Measurements from ENCODE around the gene FMN1.

DNA sequence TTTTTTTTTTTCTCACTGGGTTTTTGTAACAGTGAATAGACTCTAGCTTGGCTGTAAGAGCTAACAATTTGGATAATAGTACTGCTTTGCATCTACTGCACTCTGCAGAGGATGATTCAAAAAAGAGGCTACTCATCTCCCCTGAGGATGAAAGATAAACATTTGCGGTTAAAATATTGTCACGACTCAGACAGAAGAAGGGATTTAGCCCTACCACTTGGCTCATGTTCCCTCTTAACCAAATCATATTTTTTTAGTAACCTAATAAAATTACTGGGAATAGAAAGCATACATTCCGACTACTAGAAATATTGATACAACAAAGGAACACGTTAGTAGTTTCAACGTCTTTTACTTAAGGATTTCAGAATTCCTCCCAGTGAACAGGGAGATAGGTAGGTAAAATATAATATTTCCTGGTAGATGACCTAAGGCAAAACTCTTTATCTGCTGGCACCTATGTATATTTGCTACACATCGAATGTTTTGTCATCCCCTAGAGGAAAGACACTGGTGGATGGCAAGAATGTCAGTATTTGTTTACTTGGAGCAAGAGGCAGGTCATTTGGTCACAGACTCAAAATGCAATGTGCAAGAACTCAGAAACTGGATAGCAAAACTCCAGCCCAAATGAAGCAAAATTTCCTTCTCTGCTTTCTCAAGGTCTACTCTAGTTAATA is 365.9 kb downstream of the FMN1 start:
- TF ChIP-seq, protein P1, sequence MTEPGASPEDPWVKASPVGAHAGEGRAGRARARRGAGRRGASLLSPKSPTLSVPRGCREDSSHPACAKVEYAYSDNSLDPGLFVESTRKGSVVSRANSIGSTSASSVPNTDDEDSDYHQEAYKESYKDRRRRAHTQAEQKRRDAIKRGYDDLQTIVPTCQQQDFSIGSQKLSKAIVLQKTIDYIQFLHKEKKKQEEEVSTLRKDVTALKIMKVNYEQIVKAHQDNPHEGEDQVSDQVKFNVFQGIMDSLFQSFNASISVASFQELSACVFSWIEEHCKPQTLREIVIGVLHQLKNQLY (CRISPR knock-in tag; IDR thresholded peaks at IDR 0.05) = no peak
- TF ChIP-seq FOXK2 (IDR thresholded peaks at IDR 0.05) (no peak), CBFB (CRISPR knock-in tag; IDR thresholded peaks at IDR 0.05) (no peak), ZFP1 (CRISPR knock-in tag; IDR thresholded peaks at IDR 0.05) (no peak), TCF12 (IDR thresholded peaks at IDR 0.05) (no peak), TCF12 (CRISPR knock-in tag; IDR thresholded peaks at IDR 0.05) (no peak), ELF3 (CRISPR knock-in tag; IDR thresholded peaks at IDR 0.05) (no peak), ZNF335 (CRISPR knock-in tag; IDR thresholded peaks at IDR 0.05) (no peak)
- TF ChIP-seq, protein P2, sequence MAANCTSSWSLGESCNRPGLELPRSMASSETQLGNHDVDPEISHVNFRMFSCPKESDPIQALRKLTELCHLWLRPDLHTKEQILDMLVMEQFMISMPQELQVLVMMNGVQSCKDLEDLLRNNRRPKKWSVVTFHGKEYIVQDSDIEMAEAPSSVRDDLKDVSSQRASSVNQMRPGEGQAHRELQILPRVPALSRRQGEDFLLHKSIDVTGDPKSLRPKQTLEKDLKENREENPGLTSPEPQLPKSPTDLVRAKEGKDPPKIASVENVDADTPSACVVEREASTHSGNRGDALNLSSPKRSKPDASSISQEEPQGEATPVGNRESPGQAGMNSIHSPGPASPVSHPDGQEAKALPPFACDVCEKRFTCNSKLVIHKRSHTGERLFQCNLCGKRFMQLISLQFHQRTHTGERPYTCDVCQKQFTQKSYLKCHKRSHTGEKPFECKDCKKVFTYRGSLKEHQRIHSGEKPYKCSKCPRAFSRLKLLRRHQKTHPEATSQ (CRISPR knock-in tag; IDR thresholded peaks at IDR 0.05; ENCODE audit: borderline replicate concordance) = no peak
- TF ChIP-seq, protein P3, sequence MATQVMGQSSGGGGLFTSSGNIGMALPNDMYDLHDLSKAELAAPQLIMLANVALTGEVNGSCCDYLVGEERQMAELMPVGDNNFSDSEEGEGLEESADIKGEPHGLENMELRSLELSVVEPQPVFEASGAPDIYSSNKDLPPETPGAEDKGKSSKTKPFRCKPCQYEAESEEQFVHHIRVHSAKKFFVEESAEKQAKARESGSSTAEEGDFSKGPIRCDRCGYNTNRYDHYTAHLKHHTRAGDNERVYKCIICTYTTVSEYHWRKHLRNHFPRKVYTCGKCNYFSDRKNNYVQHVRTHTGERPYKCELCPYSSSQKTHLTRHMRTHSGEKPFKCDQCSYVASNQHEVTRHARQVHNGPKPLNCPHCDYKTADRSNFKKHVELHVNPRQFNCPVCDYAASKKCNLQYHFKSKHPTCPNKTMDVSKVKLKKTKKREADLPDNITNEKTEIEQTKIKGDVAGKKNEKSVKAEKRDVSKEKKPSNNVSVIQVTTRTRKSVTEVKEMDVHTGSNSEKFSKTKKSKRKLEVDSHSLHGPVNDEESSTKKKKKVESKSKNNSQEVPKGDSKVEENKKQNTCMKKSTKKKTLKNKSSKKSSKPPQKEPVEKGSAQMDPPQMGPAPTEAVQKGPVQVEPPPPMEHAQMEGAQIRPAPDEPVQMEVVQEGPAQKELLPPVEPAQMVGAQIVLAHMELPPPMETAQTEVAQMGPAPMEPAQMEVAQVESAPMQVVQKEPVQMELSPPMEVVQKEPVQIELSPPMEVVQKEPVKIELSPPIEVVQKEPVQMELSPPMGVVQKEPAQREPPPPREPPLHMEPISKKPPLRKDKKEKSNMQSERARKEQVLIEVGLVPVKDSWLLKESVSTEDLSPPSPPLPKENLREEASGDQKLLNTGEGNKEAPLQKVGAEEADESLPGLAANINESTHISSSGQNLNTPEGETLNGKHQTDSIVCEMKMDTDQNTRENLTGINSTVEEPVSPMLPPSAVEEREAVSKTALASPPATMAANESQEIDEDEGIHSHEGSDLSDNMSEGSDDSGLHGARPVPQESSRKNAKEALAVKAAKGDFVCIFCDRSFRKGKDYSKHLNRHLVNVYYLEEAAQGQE (IDR thresholded peaks at IDR 0.05; ENCODE audit: borderline replicate concordance in 1 of 2, low read depth in 1 of 2, low read length in 2 of 2) = no peak
- TF ChIP-seq, protein P4, sequence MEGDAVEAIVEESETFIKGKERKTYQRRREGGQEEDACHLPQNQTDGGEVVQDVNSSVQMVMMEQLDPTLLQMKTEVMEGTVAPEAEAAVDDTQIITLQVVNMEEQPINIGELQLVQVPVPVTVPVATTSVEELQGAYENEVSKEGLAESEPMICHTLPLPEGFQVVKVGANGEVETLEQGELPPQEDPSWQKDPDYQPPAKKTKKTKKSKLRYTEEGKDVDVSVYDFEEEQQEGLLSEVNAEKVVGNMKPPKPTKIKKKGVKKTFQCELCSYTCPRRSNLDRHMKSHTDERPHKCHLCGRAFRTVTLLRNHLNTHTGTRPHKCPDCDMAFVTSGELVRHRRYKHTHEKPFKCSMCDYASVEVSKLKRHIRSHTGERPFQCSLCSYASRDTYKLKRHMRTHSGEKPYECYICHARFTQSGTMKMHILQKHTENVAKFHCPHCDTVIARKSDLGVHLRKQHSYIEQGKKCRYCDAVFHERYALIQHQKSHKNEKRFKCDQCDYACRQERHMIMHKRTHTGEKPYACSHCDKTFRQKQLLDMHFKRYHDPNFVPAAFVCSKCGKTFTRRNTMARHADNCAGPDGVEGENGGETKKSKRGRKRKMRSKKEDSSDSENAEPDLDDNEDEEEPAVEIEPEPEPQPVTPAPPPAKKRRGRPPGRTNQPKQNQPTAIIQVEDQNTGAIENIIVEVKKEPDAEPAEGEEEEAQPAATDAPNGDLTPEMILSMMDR (CRISPR knock-in tag; IDR thresholded peaks at IDR 0.05) = no peak

All from HepG2 (cell line).